Measurements from ENCODE around the gene AAK1. TPM values are rescaled to one million over a fixed set of nuclear protein-coding genes. Genes with fewer than 3 reads are reported as not detected.

Gene AAK1
- total and polyA plus RNA-seq, 4 donors = 10.0 to 56.2 (median 27.3) TPM

GRCh38 chr2:69559442-69560146 lies 83.9 kb downstream of the AAK1 start:
- 61 to 81% methylated on average over 3 of the region's 3 CpGs for WGBS, 2 donors
- Histone ChIP-seq H3K27me3 (ENCODE audit: control insufficient read depth in 3 of 3, insufficient read depth in 3 of 3, low read length in 2 of 3) (no peaks in the 10 kb centered on the region), H3K27ac (ENCODE audit: low read depth in 1 of 2, low read length in 1 of 2) (no peak overlapping the region), H3K9ac (ENCODE audit: insufficient read depth in 1 of 2, low read length in 2 of 2) (no peak overlapping the region), H3K4me3 (no peak overlapping the region), H3K36me3 (ENCODE audit: control insufficient read depth in 4 of 4, insufficient read depth in 4 of 4, low read length in 4 of 4) (peaks cover 0 to 5% (median 1%) of the 10 kb centered on the region in 4 donors), H3K9me3 (ENCODE audit: control insufficient read depth in 4 of 4, insufficient read depth in 3 of 4, low read length in 3 of 4) (no peaks in the 10 kb centered on the region), H3K4me1 (ENCODE audit: control insufficient read depth in 5 of 5, insufficient read depth in 5 of 5, low read length in 5 of 5) (peaks cover 0 to 23% (median 0%) of the 10 kb centered on the region in 5 donors)
- peak; percentile 66 for TF ChIP-seq CTCF (IDR thresholded peaks at IDR 0.05; ENCODE audit: control extremely low read depth, extremely low read depth)
- DNase-seq (peak in 2 of 3 donors; percentile 23 to 30), ATAC-seq (ENCODE audit: insufficient read depth, low FRiP score) (peak; percentile 85)

GRCh38 chr2:69556008-69556407 lies 87.5 kb downstream of the AAK1 start:
- ATAC-seq (ENCODE audit: insufficient read depth, low FRiP score) = no peak
- 89% methylated on average over 4 of the region's 4 CpGs for WGBS, 2 donors

GRCh38 chr2:69554981-69555380 lies 88.6 kb downstream of the AAK1 start:
- Histone ChIP-seq H3K9ac (ENCODE audit: insufficient read depth in 1 of 2, low read length in 2 of 2) (no peak overlapping the region), H3K4me1 (ENCODE audit: control insufficient read depth in 5 of 5, insufficient read depth in 5 of 5, low read length in 5 of 5) (peaks cover 0 to 7% (median 0%) of the 10 kb centered on the region in 5 donors), H3K4me3 (no peak overlapping the region), H3K36me3 (ENCODE audit: control insufficient read depth in 4 of 4, insufficient read depth in 4 of 4, low read length in 4 of 4) (peaks cover 0 to 5% (median 3%) of the 10 kb centered on the region in 4 donors), H3K9me3 (ENCODE audit: control insufficient read depth in 4 of 4, insufficient read depth in 3 of 4, low read length in 3 of 4) (no peaks in the 10 kb centered on the region), H3K27me3 (ENCODE audit: control insufficient read depth in 3 of 3, insufficient read depth in 3 of 3, low read length in 2 of 3) (no peaks in the 10 kb centered on the region), H3K27ac (ENCODE audit: low read depth in 1 of 2, low read length in 1 of 2) (peak overlapping the region in 1 of 2 donors; percentile 76)
- TF ChIP-seq CTCF (IDR thresholded peaks at IDR 0.05; ENCODE audit: control extremely low read depth, extremely low read depth) = no peak
- ATAC-seq (ENCODE audit: insufficient read depth, low FRiP score) (peak; percentile 45), DNase-seq (peak in 2 of 3 donors; percentile 12 to 16)
- WGBS, 2 donors = 18 to 20% methylated on average over 3 of the region's 3 CpGs

More at GRCh38 chr2:69556008-69556407, 87.5 kb downstream of the AAK1 start:
- Histone ChIP-seq H3K27me3 (ENCODE audit: control insufficient read depth in 3 of 3, insufficient read depth in 3 of 3, low read length in 2 of 3) (no peaks in the 10 kb centered on the region), H3K27ac (ENCODE audit: low read depth in 1 of 2, low read length in 1 of 2) (no peak overlapping the region), H3K4me3 (no peak overlapping the region), H3K9ac (ENCODE audit: insufficient read depth in 1 of 2, low read length in 2 of 2) (no peak overlapping the region), H3K36me3 (ENCODE audit: control insufficient read depth in 4 of 4, insufficient read depth in 4 of 4, low read length in 4 of 4) (peaks cover 0 to 5% (median 3%) of the 10 kb centered on the region in 4 donors), H3K9me3 (ENCODE audit: control insufficient read depth in 4 of 4, insufficient read depth in 3 of 4, low read length in 3 of 4) (no peaks in the 10 kb centered on the region), H3K4me1 (ENCODE audit: control insufficient read depth in 5 of 5, insufficient read depth in 5 of 5, low read length in 5 of 5) (peaks cover 0 to 11% (median 0%) of the 10 kb centered on the region in 5 donors)
- no peak for TF ChIP-seq CTCF (IDR thresholded peaks at IDR 0.05; ENCODE audit: control extremely low read depth, extremely low read depth)
- DNase-seq = no peak

Measured in lung (tissue), 12 donors.